CD4-positive, alpha-beta memory T cell (primary cell): ENCODE measurements around the gene NFYB. TPM values are rescaled to one million over a fixed set of nuclear protein-coding genes. Genes with fewer than 3 reads are reported as not detected.

Source experiments
- CTCF ChIA-PET: fragments of 350-600 bp; sonication (Branson Sonifier 250); formaldehyde crosslinking; loops from one replicate; lab custom pipeline; 2021; ENCODE audit warnings: inconsistent platforms; ENCODE audit not compliant: partially characterized antibody; lab: Charles Lee
- POLR2A ChIA-PET: fragments of 350-600 bp; sonication (Branson Sonifier 250); formaldehyde crosslinking; loops from one replicate; lab custom pipeline; 2021; ENCODE audit not compliant: partially characterized antibody; lab: Charles Lee
- DNase-seq, 5 donors: peaks; one replicate each; pipeline versions ENCODE4 v3.0.0 to v3.0.0-alpha.2; 2020 to 2022; ENCODE audit warnings: mixed read lengths in 1 of 5
- H3K27ac ChIP-seq: one replicate; pipeline ENCODE4 v1.7.0; 2013; ENCODE audit warnings: low read depth, low read length
- H3K27me3 ChIP-seq: 2 replicates; pipeline ENCODE4 v1.7.0; 2013; ENCODE audit warnings: mild to moderate bottlenecking, low read length, moderate library complexity; ENCODE audit not compliant: insufficient read depth
- H3K36me3 ChIP-seq: 2 replicates; pipeline ENCODE4 v1.7.0; 2013; ENCODE audit warnings: mild to moderate bottlenecking, low read length, moderate library complexity; ENCODE audit not compliant: insufficient read depth
- H3K4me1 ChIP-seq: 2 replicates; pipeline ENCODE4 v1.7.0; 2013; ENCODE audit warnings: mild to moderate bottlenecking, low read length, moderate library complexity; ENCODE audit not compliant: insufficient read depth
- H3K4me3 ChIP-seq, 2 donors: one replicate each; pipeline ENCODE4 v1.7.0; 2013; ENCODE audit warnings: low read length in 2 of 2, mild to moderate bottlenecking in 1 of 2
- H3K9me3 ChIP-seq, 2 donors: one replicate each; pipeline ENCODE4 v1.7.0; 2013; ENCODE audit warnings: low read length in 2 of 2, control low read depth in 1 of 2; ENCODE audit not compliant: control insufficient read depth in 1 of 2
- H3K27ac Mint-ChIP-seq, 7 donors: one replicate each; pipeline ENCODE4 v1.8.0; 2020 to 2021; ENCODE audit warnings: mixed read lengths in 7 of 7, mild to moderate bottlenecking in 6 of 7, inconsistent platforms in 3 of 7, moderate library complexity in 3 of 7
- H3K27me3 Mint-ChIP-seq, 2 donors: one replicate each; pipeline ENCODE4 v1.8.0; 2020 to 2021; ENCODE audit warnings: mixed read lengths in 2 of 2
- H3K36me3 Mint-ChIP-seq, 2 donors: one replicate each; pipeline ENCODE4 v1.8.0; 2020 to 2021; ENCODE audit warnings: mixed read lengths in 2 of 2, inconsistent platforms in 1 of 2, mild to moderate bottlenecking in 1 of 2
- H3K4me1 Mint-ChIP-seq, 4 donors: one replicate each; pipeline ENCODE4 v1.8.0; 2020 to 2021; ENCODE audit warnings: mixed read lengths in 4 of 4, mild to moderate bottlenecking in 1 of 4
- H3K4me3 Mint-ChIP-seq, 8 donors: one replicate each; pipeline ENCODE4 v1.8.0; 2020 to 2021; ENCODE audit warnings: mixed read lengths in 8 of 8, mild to moderate bottlenecking in 7 of 8, moderate library complexity in 6 of 8, inconsistent platforms in 3 of 8
- H3K9me3 Mint-ChIP-seq, 8 donors: one replicate each; pipeline ENCODE4 v1.8.0; 2020 to 2021; ENCODE audit warnings: mixed read lengths in 8 of 8, mild to moderate bottlenecking in 5 of 8, inconsistent platforms in 3 of 8, moderate library complexity in 1 of 8
- intact Hi-C: fragments of 100-400 bp; cut with micrococcal nuclease; formaldehyde crosslinking; loops from one replicate; pipeline ENCODE4 v1.15.1; 2023
- polyA plus RNA-seq, 2 donors: library from polyadenylated mRNA; unstranded; fragments of 300-500 nt; fragmentation: Illumina TruSeq; gene quantifications; one replicate each; pipeline ENCODE4 v1.2.3, GENCODE V29; 2021
- total RNA-seq, 2 experiments: library from RNA; stranded (reverse); gene quantifications; one replicate each; pipeline ENCODE4 v1.2.3, GENCODE V29; 2021

NFYB gene
- total and polyA plus RNA-seq, 4 experiments from 2014 or later, result 29.9 to 39.0 (median 35.6) TPM

- Histone ChIP-seq H3K9me3 (no peaks in the 10 kb centered on the region), H3K27ac (no peak overlapping the region), H3K27me3 (no peaks in the 10 kb centered on the region), H3K36me3 (peaks cover 3% of the 10 kb centered on the region), H3K4me1 (peaks cover 51% of the 10 kb centered on the region), H3K4me3 (no peak overlapping the region)
- Mint-ChIP-seq H3K4me3 (no peak overlapping the region), H3K36me3 (peaks cover 25 to 34% of the 10 kb centered on the region in 2 donors), H3K27ac (no peak overlapping the region), H3K4me1 (peaks cover 28 to 48% (median 33%) of the 10 kb centered on the region in 4 donors), H3K9me3 (no peaks in the 10 kb centered on the region), H3K27me3 (no peaks in the 10 kb centered on the region)
- no peak for DNase-seq
- ChIA-PET POLR2A (no interaction called here), CTCF (interaction anchor here (0.6 to 2.7 kb wide), 2 partner anchors 25 to 76 kb away, joined by 3 to 13 read pairs; no protein-coding TSS in a partner anchor)
- intact Hi-C loops, result no loop called here
Observed at GRCh38 chr12:104133866-104134265, 4.1 kb downstream of the NFYB start.

GRCh38 chr12:104133321-104133720 lies 4.7 kb downstream of the NFYB start:
- Histone ChIP-seq H3K27me3 (no peaks in the 10 kb centered on the region), H3K4me3 (no peak overlapping the region), H3K4me1 (peaks cover 47% of the 10 kb centered on the region), H3K27ac (no peak overlapping the region), H3K36me3 (peaks cover 3% of the 10 kb centered on the region), H3K9me3 (no peaks in the 10 kb centered on the region)
- ChIA-PET POLR2A (no interaction called here), CTCF (interaction anchor here (0.6 to 2.7 kb wide), 2 partner anchors 24 to 76 kb away, joined by 3 to 13 read pairs; no protein-coding TSS in a partner anchor)
- no peaks in the 10 kb centered on the region for H3K27me3 Mint-ChIP-seq
- no peak overlapping the region for H3K27ac Mint-ChIP-seq
- H3K9me3 Mint-ChIP-seq, result no peaks in the 10 kb centered on the region
- peaks cover 26 to 36% of the 10 kb centered on the region in 2 donors for H3K36me3 Mint-ChIP-seq
- H3K4me1 Mint-ChIP-seq, result peaks cover 29 to 49% (median 33%) of the 10 kb centered on the region in 4 donors
- H3K4me3 Mint-ChIP-seq, result no peak overlapping the region
- intact Hi-C loops, result no loop called here
- DNase-seq, result no peak

GRCh38 chr12:104132351-104132956 lies 5.6 kb downstream of the NFYB start:
- ChIA-PET POLR2A (no interaction called here), CTCF (interaction anchor here (2.7 kb wide), 1 partner anchor 23 kb away, joined by 13 read pairs; no protein-coding TSS in a partner anchor)
- peak overlapping the region in 2 of 7 donors; percentile 44 to 62 for H3K27ac Mint-ChIP-seq
- Histone ChIP-seq H3K27ac (no peak overlapping the region), H3K4me3 (no peak overlapping the region), H3K36me3 (peaks cover 3% of the 10 kb centered on the region), H3K9me3 (no peaks in the 10 kb centered on the region), H3K4me1 (peaks cover 47% of the 10 kb centered on the region), H3K27me3 (no peaks in the 10 kb centered on the region)
- peaks cover 30 to 49% (median 34%) of the 10 kb centered on the region in 4 donors for H3K4me1 Mint-ChIP-seq
- no peaks in the 10 kb centered on the region for H3K27me3 Mint-ChIP-seq
- H3K36me3 Mint-ChIP-seq, result peaks cover 26 to 44% of the 10 kb centered on the region in 2 donors
- H3K9me3 Mint-ChIP-seq, result no peaks in the 10 kb centered on the region
- intact Hi-C loops, result no loop called here
- no peak for DNase-seq
- peak overlapping the region in 1 of 8 donors; percentile 27 for H3K4me3 Mint-ChIP-seq

GRCh38 chr12:104131609-104132008 lies 6.4 kb downstream of the NFYB start:
- Histone ChIP-seq H3K36me3 (peaks cover 6% of the 10 kb centered on the region), H3K27ac (no peak overlapping the region), H3K9me3 (no peaks in the 10 kb centered on the region), H3K27me3 (no peaks in the 10 kb centered on the region), H3K4me1 (peaks cover 42% of the 10 kb centered on the region), H3K4me3 (no peak overlapping the region)
- H3K27me3 Mint-ChIP-seq, result no peaks in the 10 kb centered on the region
- no peak overlapping the region for H3K4me3 Mint-ChIP-seq
- intact Hi-C loops, result no loop called here
- peak overlapping the region in 1 of 7 donors; percentile 7 for H3K27ac Mint-ChIP-seq
- no peak for DNase-seq
- no peaks in the 10 kb centered on the region for H3K9me3 Mint-ChIP-seq
- ChIA-PET POLR2A (no interaction called here), CTCF (no interaction called here)
- peaks cover 26 to 43% of the 10 kb centered on the region in 2 donors for H3K36me3 Mint-ChIP-seq
- H3K4me1 Mint-ChIP-seq, result peaks cover 24 to 43% (median 28%) of the 10 kb centered on the region in 4 donors

- Histone ChIP-seq H3K27ac (no peak overlapping the region), H3K36me3 (peaks cover 6% of the 10 kb centered on the region), H3K9me3 (no peaks in the 10 kb centered on the region), H3K4me1 (peaks cover 34% of the 10 kb centered on the region), H3K27me3 (no peaks in the 10 kb centered on the region), H3K4me3 (no peak overlapping the region)
- Mint-ChIP-seq H3K4me1 (peaks cover 20 to 35% (median 22%) of the 10 kb centered on the region in 4 donors), H3K9me3 (no peaks in the 10 kb centered on the region), H3K27me3 (no peaks in the 10 kb centered on the region), H3K4me3 (no peak overlapping the region), H3K36me3 (peaks cover 35 to 49% of the 10 kb centered on the region in 2 donors), H3K27ac (peak overlapping the region in 4 of 7 donors; percentile 7 to 76 (median 18))
- ChIA-PET POLR2A (interaction anchor here (0.6 kb wide), 1 partner anchor 285 kb away, joined by 3 read pairs; no protein-coding TSS in a partner anchor), CTCF (no interaction called here)
- intact Hi-C loops, result no loop called here
- DNase-seq, result no peak
Observed at GRCh38 chr12:104130760-104131159, 7.2 kb downstream of the NFYB start.

- H3K27me3 Mint-ChIP-seq, result no peaks in the 10 kb centered on the region
- H3K36me3 ChIP-seq, result peaks cover 9% of the 10 kb centered on the region
- POLR2A ChIA-PET, result interaction anchor here (0.6 to 1.1 kb wide), 2 partner anchors 12 to 177 kb away, joined by 3 to 5 read pairs; partner anchors contain the start of gene NFYB
- H3K4me3 ChIP-seq, result no peak overlapping the region
- no peaks in the 10 kb centered on the region for H3K9me3 Mint-ChIP-seq
- H3K27ac Mint-ChIP-seq, result peak overlapping the region in 4 of 7 donors; percentile 8 to 86 (median 38)
- peaks cover 6% of the 10 kb centered on the region for H3K4me1 ChIP-seq
- peaks cover 40 to 67% of the 10 kb centered on the region in 2 donors for H3K36me3 Mint-ChIP-seq
- no peaks in the 10 kb centered on the region for H3K27me3 ChIP-seq
- no peak for DNase-seq
- CTCF ChIA-PET, result interaction anchor here (2.8 kb wide), 1 partner anchor 18 kb away, joined by 18 read pairs; no protein-coding TSS in a partner anchor
- H3K9me3 ChIP-seq, result no peaks in the 10 kb centered on the region
- no peak overlapping the region for H3K4me3 Mint-ChIP-seq
- H3K4me1 Mint-ChIP-seq, result peaks cover 10 to 23% (median 12%) of the 10 kb centered on the region in 4 donors
- H3K27ac ChIP-seq, result no peak overlapping the region
- intact Hi-C loops, result no loop called here
Observed at GRCh38 chr12:104126548-104126947, 11.5 kb downstream of the NFYB start.

GRCh38 chr12:104122298-104122697 lies 15.7 kb downstream of the NFYB start:
- peaks cover 33 to 70% of the 10 kb centered on the region in 2 donors for H3K36me3 Mint-ChIP-seq
- H3K36me3 ChIP-seq, result peaks cover 22% of the 10 kb centered on the region
- intact Hi-C loops, result no loop called here

More at GRCh38 chr12:104122298-104122697, 15.7 kb downstream of the NFYB start:
- no peaks in the 10 kb centered on the region for H3K27me3 Mint-ChIP-seq
- no peaks in the 10 kb centered on the region for H3K9me3 Mint-ChIP-seq
- no peak for DNase-seq
- no peaks in the 10 kb centered on the region for H3K4me1 ChIP-seq
- no peak overlapping the region for H3K4me3 ChIP-seq
- H3K27ac Mint-ChIP-seq, result no peak overlapping the region
- ChIA-PET CTCF (interaction anchor here (4.4 kb wide), 1 partner anchor 13 kb away, joined by 26 read pairs; no protein-coding TSS in a partner anchor), POLR2A (no interaction called here)
- peaks cover 0 to 4% (median 2%) of the 10 kb centered on the region in 4 donors for H3K4me1 Mint-ChIP-seq
- no peaks in the 10 kb centered on the region for H3K27me3 ChIP-seq
- H3K9me3 ChIP-seq, result no peaks in the 10 kb centered on the region
- no peak overlapping the region for H3K4me3 Mint-ChIP-seq
- no peak overlapping the region for H3K27ac ChIP-seq
